WTC11 (cell line): ENCODE data around the gene ISL1. TPM values are rescaled to one million over a fixed set of nuclear protein-coding genes. Genes with fewer than 3 reads are reported as not detected.

ENCODE experiments used
- ATAC-seq: fragments of 200-7000 bp; cut with Tn5 transposase; 2 replicates; pipeline ENCODE4 v1.10.0; 2021; ENCODE audit warnings: mild to moderate bottlenecking, moderate library complexity
- CTCF ChIA-PET: fragments of 300-600 bp; sonication (Branson Sonifier 250); formaldehyde crosslinking; loops from one replicate; lab custom pipeline; 2021; ENCODE audit warnings: antibody characterized with exemption; lab: Charles Lee
- POLR2A ChIA-PET: fragments of 350-600 bp; sonication (Branson Sonifier 250); formaldehyde crosslinking; loops from one replicate; lab custom pipeline; 2021; ENCODE audit warnings: antibody characterized with exemption; lab: Charles Lee
- DNase-seq: peaks from one replicate; pipeline ENCODE4 v3.0.0; 2021; ENCODE audit warnings: low spot score
- H3K27ac Mint-ChIP-seq: 2 replicates; pipeline ENCODE4 v1.8.0; 2021; ENCODE audit warnings: mixed read lengths
- H3K27me3 Mint-ChIP-seq: 2 replicates; pipeline ENCODE4 v1.8.0; 2021; ENCODE audit warnings: low read depth, mild to moderate bottlenecking, moderate library complexity, mixed read lengths
- H3K36me3 Mint-ChIP-seq: 2 replicates; pipeline ENCODE4 v1.8.0; 2021; ENCODE audit warnings: mixed read lengths
- H3K4me1 Mint-ChIP-seq: 2 replicates; pipeline ENCODE4 v1.8.0; 2022; ENCODE audit warnings: mixed read lengths
- H3K4me3 Mint-ChIP-seq: 2 replicates; pipeline ENCODE4 v1.8.0; 2021; ENCODE audit warnings: mild to moderate bottlenecking, moderate library complexity, mixed read lengths
- H3K9me3 Mint-ChIP-seq: 2 replicates; pipeline ENCODE4 v1.8.0; 2021; ENCODE audit warnings: mixed read lengths
- E2F1 ChIP-seq: sonication (generic); formaldehyde crosslinking; IDR thresholded peaks from 2 replicates; pipeline ENCODE4 v1.8.0; 2022; ENCODE audit warnings: mild to moderate bottlenecking, missing genetic modification reagents
- ELF4 ChIP-seq: sonication (generic); formaldehyde crosslinking; IDR thresholded peaks from 2 replicates; pipeline ENCODE4 v1.8.1; 2022; ENCODE audit warnings: low read depth, mild to moderate bottlenecking, moderate library complexity, missing genetic modification reagents
- FOXP4 ChIP-seq: sonication (generic); formaldehyde crosslinking; IDR thresholded peaks from 2 replicates; pipeline ENCODE4 v1.8.0; 2022; ENCODE audit warnings: mild to moderate bottlenecking, missing genetic modification reagents
- GTF2I ChIP-seq: fragments of 250-450 bp; sonication (Bioruptor Pico); conservative IDR thresholded peaks from 2 replicates; pipeline ENCODE4 v1.4.0; 2021; ENCODE audit warnings: mild to moderate bottlenecking
- JUN ChIP-seq: sonication (generic); formaldehyde crosslinking; IDR thresholded peaks from 2 replicates; pipeline ENCODE4 v1.8.0; 2023; ENCODE audit warnings: mild to moderate bottlenecking, missing genetic modification reagents
- MXD4 ChIP-seq: fragments of 250-450 bp; sonication (Bioruptor Pico); IDR thresholded peaks from 2 replicates; pipeline ENCODE4 v1.8.0; 2021; ENCODE audit warnings: mild to moderate bottlenecking, moderate library complexity, borderline replicate concordance
- PRRX2 ChIP-seq: fragments of 250-450 bp; sonication (Bioruptor Pico); IDR thresholded peaks from 2 replicates; pipeline ENCODE4 v1.8.0; 2021; ENCODE audit warnings: mild to moderate bottlenecking
- SMAD3 ChIP-seq: sonication (generic); formaldehyde crosslinking; IDR thresholded peaks from 2 replicates; pipeline ENCODE4 v1.8.0; 2022; ENCODE audit warnings: missing genetic modification reagents, mild to moderate bottlenecking, borderline replicate concordance
- SMAD4 ChIP-seq: sonication (generic); formaldehyde crosslinking; IDR thresholded peaks from 2 replicates; pipeline ENCODE4 v1.8.0; 2022; ENCODE audit warnings: mild to moderate bottlenecking, missing genetic modification reagents
- TP53 ChIP-seq: sonication (generic); formaldehyde crosslinking; IDR thresholded peaks from 2 replicates; pipeline ENCODE4 v1.8.1; 2023; ENCODE audit warnings: mild to moderate bottlenecking, missing genetic modification reagents
- USF1 ChIP-seq: sonication (generic); formaldehyde crosslinking; IDR thresholded peaks from 2 replicates; pipeline ENCODE4 v1.8.0; 2022; ENCODE audit warnings: mild to moderate bottlenecking, missing genetic modification reagents
- USF2 ChIP-seq: sonication (generic); formaldehyde crosslinking; IDR thresholded peaks from 2 replicates; pipeline ENCODE4 v1.8.1; 2023; ENCODE audit warnings: mild to moderate bottlenecking, missing genetic modification reagents, moderate library complexity
- ZNF281 ChIP-seq: sonication (generic); formaldehyde crosslinking; IDR thresholded peaks from 2 replicates; pipeline ENCODE4 v1.8.0; 2023; ENCODE audit warnings: mild to moderate bottlenecking, missing genetic modification reagents
- ZNF416 ChIP-seq: fragments of 250-450 bp; sonication (Bioruptor Pico); IDR thresholded peaks from 2 replicates; pipeline ENCODE4 v1.9.0; 2021; ENCODE audit warnings: mild to moderate bottlenecking, inconsistent platforms
- total RNA-seq: library from RNA; stranded (reverse); gene quantifications from 3 replicates; pipeline ENCODE4 v1.2.3, GENCODE V29; 2021

Gene ISL1
- total RNA-seq, 1 experiment from 2014 or later = not detected

GRCh38 chr5:51433052-51433710, 49.9 kb downstream of the ISL1 start:
- TF ChIP-seq ZNF416 (CRISPR knock-in tag) = no peak
- TF ChIP-seq E2F1 (CRISPR knock-in tag) = no peak
- no peak for TF ChIP-seq USF2 (CRISPR knock-in tag)
- no peak for TF ChIP-seq ZNF281
- no peak for TF ChIP-seq PRRX2 (CRISPR knock-in tag)
- no peak for TF ChIP-seq JUN (CRISPR knock-in tag)
- TF ChIP-seq USF1 = no peak
- no peak for TF ChIP-seq TP53 (CRISPR knock-in tag)
- no peak for TF ChIP-seq ELF4 (CRISPR knock-in tag)
- Mint-ChIP-seq H3K4me1 (no peaks in the 10 kb centered on the region), H3K36me3 (no peaks in the 10 kb centered on the region), H3K27me3 (no peaks in the 10 kb centered on the region), H3K4me3 (no peak overlapping the region), H3K9me3 (no peaks in the 10 kb centered on the region), H3K27ac (no peak overlapping the region)
- ChIA-PET POLR2A (no interaction called here), CTCF (no interaction called here)
- no peak for DNase-seq
- no peak for ATAC-seq

- Mint-ChIP-seq H3K4me3 (no peak overlapping the region), H3K27me3 (no peaks in the 10 kb centered on the region), H3K4me1 (no peaks in the 10 kb centered on the region), H3K27ac (no peak overlapping the region), H3K9me3 (peaks cover 6% of the 10 kb centered on the region; the same call in 1 of the 2 replicates), H3K36me3 (no peaks in the 10 kb centered on the region)
- ChIA-PET POLR2A (no interaction called here), CTCF (no interaction called here)
- DNase-seq (no peak), ATAC-seq (no peak)
- TF ChIP-seq SMAD4 (CRISPR knock-in tag) (no peak), FOXP4 (no peak), MXD4 (CRISPR knock-in tag) (no peak), GTF2I (CRISPR knock-in tag) (no peak), SMAD3 (CRISPR knock-in tag) (no peak)
These were observed 56.0 kb downstream of the ISL1 start for GRCh38 chr5:51439232-51439631.
